H9 (cell line): ENCODE results near the gene DCP1A. TPM values are rescaled to one million over a fixed set of nuclear protein-coding genes. Genes with fewer than 3 reads are reported as not detected.

ENCODE experiments used
- DNase-seq: peaks from one replicate; pipeline ENCODE4 v3.0.0-alpha.2; 2017
- H2AFZ ChIP-seq: one replicate; pipeline ENCODE4 v1.6.1; 2013; ENCODE audit warnings: mild to moderate bottlenecking, low read length, control low read depth, moderate library complexity
- H2AK5ac ChIP-seq: 2 replicates; pipeline ENCODE4 v1.6.1; 2013; ENCODE audit warnings: low read length, control low read depth, mixed read lengths; ENCODE audit not compliant: insufficient read length
- H2BK120ac ChIP-seq: one replicate; pipeline ENCODE4 v1.6.1; 2013; ENCODE audit warnings: low read depth, mild to moderate bottlenecking, low read length, control low read depth, inconsistent platforms; ENCODE audit not compliant: poor library complexity, severe bottlenecking
- H2BK12ac ChIP-seq: 2 replicates; pipeline ENCODE4 v1.6.1; 2013; ENCODE audit warnings: low read length, control low read depth, mixed read lengths, low read depth; ENCODE audit not compliant: insufficient read length
- H2BK15ac ChIP-seq: 2 replicates; pipeline ENCODE4 v1.6.1; 2013; ENCODE audit warnings: low read depth, low read length, control low read depth
- H2BK20ac ChIP-seq: one replicate; pipeline ENCODE4 v1.6.1; 2013; ENCODE audit warnings: low read depth, mild to moderate bottlenecking, low read length, control low read depth, inconsistent platforms; ENCODE audit not compliant: poor library complexity, severe bottlenecking
- H2BK5ac ChIP-seq: 2 replicates; pipeline ENCODE4 v1.6.1; 2013; ENCODE audit warnings: low read length, control low read depth, mixed read lengths; ENCODE audit not compliant: insufficient read length
- H3K14ac ChIP-seq: 2 replicates; pipeline ENCODE4 v1.6.1; 2013; ENCODE audit warnings: low read length, control low read depth; ENCODE audit not compliant: insufficient read depth
- H3K18ac ChIP-seq: 2 replicates; pipeline ENCODE4 v1.6.1; 2013; ENCODE audit warnings: low read depth, mild to moderate bottlenecking, mixed read lengths, low read length, control low read depth; ENCODE audit not compliant: insufficient read length
- H3K23ac ChIP-seq: 2 replicates; pipeline ENCODE4 v1.6.1; 2013; ENCODE audit warnings: low read length, control low read depth, mixed read lengths, low read depth; ENCODE audit not compliant: insufficient read length
- H3K23me2 ChIP-seq: 2 replicates; pipeline ENCODE4 v1.6.1; 2013; ENCODE audit warnings: low read depth, mild to moderate bottlenecking, mixed read lengths, low read length, control low read depth; ENCODE audit not compliant: insufficient read length, poor library complexity, severe bottlenecking
- H3K27ac ChIP-seq: 2 replicates; pipeline ENCODE4 v1.5.1; 2013; ENCODE audit warnings: low read length, control low read depth, mixed read lengths, low read depth; ENCODE audit not compliant: insufficient read length
- H3K27me3 ChIP-seq: 2 replicates; pipeline ENCODE4 v1.6.1; 2013; ENCODE audit warnings: low read length, control low read depth, inconsistent platforms; ENCODE audit not compliant: insufficient read depth
- H3K4ac ChIP-seq: 2 replicates; pipeline ENCODE4 v1.6.1; 2013; ENCODE audit warnings: low read depth, mild to moderate bottlenecking, control low read depth, inconsistent platforms, low read length, moderate library complexity
- H3K4me1 ChIP-seq: 2 replicates; pipeline ENCODE4 v1.6.1; 2013; ENCODE audit warnings: low read length, control low read depth, inconsistent platforms; ENCODE audit not compliant: insufficient read depth
- H3K4me2 ChIP-seq: 2 replicates; pipeline ENCODE4 v1.6.1; 2013; ENCODE audit warnings: low read length, control low read depth, mixed read lengths; ENCODE audit not compliant: insufficient read length, insufficient read depth
- H3K56ac ChIP-seq: 2 replicates; pipeline ENCODE4 v1.6.1; 2013; ENCODE audit warnings: low read depth, mild to moderate bottlenecking, mixed read lengths, low read length, control low read depth; ENCODE audit not compliant: insufficient read length
- H3K79me1 ChIP-seq: 2 replicates; pipeline ENCODE4 v1.6.1; 2013; ENCODE audit warnings: low read depth, mild to moderate bottlenecking, moderate library complexity, low read length, control low read depth, inconsistent platforms; ENCODE audit not compliant: insufficient read depth, poor library complexity, severe bottlenecking
- H3K79me2 ChIP-seq: 2 replicates; pipeline ENCODE4 v1.6.1; 2013; ENCODE audit warnings: low read length, control low read depth, inconsistent platforms; ENCODE audit not compliant: insufficient read depth
- H3K9ac ChIP-seq: 2 replicates; pipeline ENCODE4 v1.6.1; 2013; ENCODE audit warnings: low read length, control low read depth, mixed read lengths; ENCODE audit not compliant: insufficient read length; ENCODE audit errors: extremely low read depth
- H3K9me3 ChIP-seq: one replicate; pipeline ENCODE4 v1.6.1; 2013; ENCODE audit warnings: low read depth, low read length, inconsistent platforms; ENCODE audit not compliant: control insufficient read depth
- H3T11ph ChIP-seq: one replicate; pipeline ENCODE4 v1.6.1; 2013; ENCODE audit warnings: mild to moderate bottlenecking, low read length, control low read depth, inconsistent platforms
- H4K20me1 ChIP-seq: one replicate; pipeline ENCODE4 v1.6.1; 2013; ENCODE audit not compliant: control insufficient read depth, insufficient read length, insufficient read depth
- H4K5ac ChIP-seq: 2 replicates; pipeline ENCODE4 v1.6.1; 2013; ENCODE audit warnings: low read depth, mild to moderate bottlenecking, mixed read lengths, low read length, control low read depth; ENCODE audit not compliant: insufficient read length
- H4K8ac ChIP-seq: replicated peaks from 2 replicates; pipeline ENCODE4 v1.6.1; 2013; ENCODE audit warnings: low read length, control low read depth, mixed read lengths, low read depth; ENCODE audit not compliant: insufficient read length
- H4K91ac ChIP-seq: 2 replicates; pipeline ENCODE4 v1.6.1; 2013; ENCODE audit warnings: low read depth, mild to moderate bottlenecking, moderate library complexity, mixed read lengths, low read length, control low read depth; ENCODE audit not compliant: insufficient read length
- H3K27ac Mint-ChIP-seq, 3 experiments: 2 replicates in 2 of 3; 3 replicates in 1 of 3; pipeline ENCODE4 v1.8.0; 2020 to 2021; ENCODE audit warnings: mixed read lengths in 3 of 3, mild to moderate bottlenecking in 1 of 3, moderate library complexity in 1 of 3
- H3K27me3 Mint-ChIP-seq: 2 replicates; pipeline ENCODE4 v1.8.0; 2021; ENCODE audit warnings: low read depth, mild to moderate bottlenecking, moderate library complexity, mixed read lengths
- H3K36me3 Mint-ChIP-seq, 3 experiments: 2 replicates in 2 of 3; 3 replicates in 1 of 3; pipeline ENCODE4 v1.8.0; 2020 to 2021; ENCODE audit warnings: low read depth in 3 of 3, mixed read lengths in 3 of 3; ENCODE audit not compliant: insufficient read depth in 1 of 3
- H3K4me1 Mint-ChIP-seq, 2 experiments: 2 replicates each; pipeline ENCODE4 v1.8.0; 2020; ENCODE audit warnings: mixed read lengths in 2 of 2
- H3K4me3 Mint-ChIP-seq, 2 experiments: 2 replicates in 1 of 2; 3 replicates in 1 of 2; pipeline ENCODE4 v1.8.0; 2020 to 2021; ENCODE audit warnings: mild to moderate bottlenecking in 2 of 2, mixed read lengths in 2 of 2, moderate library complexity in 1 of 2
- H3K9me3 Mint-ChIP-seq, 2 experiments: 2 replicates in 1 of 2; 3 replicates in 1 of 2; pipeline ENCODE4 v1.8.0; 2020; ENCODE audit warnings: mild to moderate bottlenecking in 2 of 2, mixed read lengths in 2 of 2, moderate library complexity in 1 of 2
- WGBS: extraction: QIAGEN DNeasy Blood & Tissue Kit; methylation state at CpG from one replicate; pipeline ENCODE4 v1.1.7; 2013; ENCODE audit warnings: missing lambda C conversion rate, low lambda C conversion rate, mixed read lengths; ENCODE audit not compliant: insufficient read length; ENCODE audit errors: extremely low coverage; 5-methylcytosine and 5-hydroxymethylcytosine counted together
- total RNA-seq: library from RNA; stranded (reverse); gene quantifications from 2 replicates; pipeline ENCODE4 v1.2.1, GENCODE V29; 2021
- TF ChIP-seq, protein P1 (sequence below): fragments of 200-600 bp; sonication (generic); conservative IDR thresholded peaks from 3 replicates; pipeline ENCODE4 v1.8.0; 2021; ENCODE audit warnings: antibody characterized with exemption, mild to moderate bottlenecking

The DCP1A gene
- total RNA-seq, 1 experiment from 2014 or later: 17.8 TPM

DNA sequence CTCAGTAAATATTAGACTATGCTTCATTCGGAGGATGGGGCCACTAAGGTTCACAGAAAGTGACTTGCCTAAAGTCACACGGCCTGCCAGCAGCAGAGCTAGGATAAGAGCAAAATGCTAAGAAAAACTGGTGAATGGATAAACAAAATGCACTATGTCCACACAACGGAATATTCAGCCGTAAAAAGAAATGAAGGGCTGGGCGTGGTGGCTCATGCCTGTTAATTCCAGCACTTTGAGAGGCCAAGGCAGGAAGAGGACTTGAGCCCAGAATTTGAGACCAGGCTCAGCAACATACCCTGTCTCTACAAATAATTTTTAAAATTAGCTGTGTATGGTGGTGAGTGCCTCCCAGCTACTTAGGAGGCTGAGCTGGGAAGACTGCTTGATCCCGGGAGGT lies 99.2 kb downstream of the DCP1A start:
- Histone ChIP-seq H3K79me2 (peaks cover 89% of the 10 kb centered on the region), H3K23ac (no peak overlapping the region), H3K27me3 (no peaks in the 10 kb centered on the region), H3K23me2 (peaks cover 2% of the 10 kb centered on the region), H3K4me2 (no peak overlapping the region), H4K91ac (no peak overlapping the region), H4K20me1 (peaks cover 2% of the 10 kb centered on the region), H2BK15ac (no peak overlapping the region), H2AK5ac (no peak overlapping the region), H3K14ac (no peak overlapping the region), H3K56ac (no peak overlapping the region), H3K18ac (no peak overlapping the region), H3K9ac (no peak overlapping the region), H3T11ph (no peak overlapping the region), H4K5ac (no peak overlapping the region), H3K4me1 (peaks cover 30% of the 10 kb centered on the region; the same call in 1 of the 2 replicates), H3K4ac (no peak overlapping the region), H3K9me3 (no peaks in the 10 kb centered on the region), H2AFZ (no peak overlapping the region), H3K27ac (no peak overlapping the region), H4K8ac (no peak overlapping the region), H2BK20ac (no peak overlapping the region), H3K79me1 (peaks cover 6% of the 10 kb centered on the region), H2BK120ac (no peak overlapping the region), H2BK12ac (no peak overlapping the region), H2BK5ac (no peak overlapping the region)
- Mint-ChIP-seq H3K27ac (peak overlapping the region in 1 of 3 experiments; percentile 76; a peak in 2 of 7 replicates), H3K4me3 (peak overlapping the region in 1 of 2 experiments; percentile 38; a peak in 2 of 5 replicates), H3K27me3 (no peaks in the 10 kb centered on the region; the same call in 1 of the 2 replicates), H3K4me1 (peaks cover 64 to 74% of the 10 kb centered on the region in 2 experiments), H3K36me3 (peaks cover 22 to 39% (median 28%) of the 10 kb centered on the region in 3 experiments; a peak in 6 of 7 replicates), H3K9me3 (no peaks in the 10 kb centered on the region)
- WGBS: no CpG with 5 or more reads among the region's 6 CpGs
- TF ChIP-seq, protein P1, sequence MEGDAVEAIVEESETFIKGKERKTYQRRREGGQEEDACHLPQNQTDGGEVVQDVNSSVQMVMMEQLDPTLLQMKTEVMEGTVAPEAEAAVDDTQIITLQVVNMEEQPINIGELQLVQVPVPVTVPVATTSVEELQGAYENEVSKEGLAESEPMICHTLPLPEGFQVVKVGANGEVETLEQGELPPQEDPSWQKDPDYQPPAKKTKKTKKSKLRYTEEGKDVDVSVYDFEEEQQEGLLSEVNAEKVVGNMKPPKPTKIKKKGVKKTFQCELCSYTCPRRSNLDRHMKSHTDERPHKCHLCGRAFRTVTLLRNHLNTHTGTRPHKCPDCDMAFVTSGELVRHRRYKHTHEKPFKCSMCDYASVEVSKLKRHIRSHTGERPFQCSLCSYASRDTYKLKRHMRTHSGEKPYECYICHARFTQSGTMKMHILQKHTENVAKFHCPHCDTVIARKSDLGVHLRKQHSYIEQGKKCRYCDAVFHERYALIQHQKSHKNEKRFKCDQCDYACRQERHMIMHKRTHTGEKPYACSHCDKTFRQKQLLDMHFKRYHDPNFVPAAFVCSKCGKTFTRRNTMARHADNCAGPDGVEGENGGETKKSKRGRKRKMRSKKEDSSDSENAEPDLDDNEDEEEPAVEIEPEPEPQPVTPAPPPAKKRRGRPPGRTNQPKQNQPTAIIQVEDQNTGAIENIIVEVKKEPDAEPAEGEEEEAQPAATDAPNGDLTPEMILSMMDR: no peak
- DNase-seq: no peak
